Umbilical cord (tissue), 2 donors: ENCODE measurements around the gene IGDCC3. TPM values are rescaled to one million over a fixed set of nuclear protein-coding genes. Genes with fewer than 3 reads are reported as not detected.
A peak's percentile ranks its signal among the peaks of the same experiment; 100 is the strongest.

Source experiments
- DNase-seq: peaks from one replicate; pipeline ENCODE4 v3.0.0-alpha.2; 2015; ENCODE audit warnings: low spot score
- total RNA-seq: library from RNA; depleted of rRNA; stranded (reverse); fragments of >200 nt; gene quantifications from one replicate; pipeline ENCODE4 v1.2.3, GENCODE V29; 2014; ENCODE audit warnings: low replicate concordance; ENCODE audit not compliant: insufficient read depth

IGDCC3 gene
- total RNA-seq, 1 donor from 2014 or later: 2.6 TPM

- no peak for DNase-seq
These were observed 33.4 kb downstream of the IGDCC3 start for GRCh38 chr15:65344214-65344913.

GRCh38 chr15:65343374-65343981 is 34.3 kb downstream of the IGDCC3 start:
- DNase-seq: no peak

- DNase-seq: no peak
These were observed 35.3 kb downstream of the IGDCC3 start for GRCh38 chr15:65342493-65342892.

GRCh38 chr15:65339920-65340319 is 37.9 kb downstream of the IGDCC3 start:
- peak; percentile 44 for DNase-seq

DNA sequence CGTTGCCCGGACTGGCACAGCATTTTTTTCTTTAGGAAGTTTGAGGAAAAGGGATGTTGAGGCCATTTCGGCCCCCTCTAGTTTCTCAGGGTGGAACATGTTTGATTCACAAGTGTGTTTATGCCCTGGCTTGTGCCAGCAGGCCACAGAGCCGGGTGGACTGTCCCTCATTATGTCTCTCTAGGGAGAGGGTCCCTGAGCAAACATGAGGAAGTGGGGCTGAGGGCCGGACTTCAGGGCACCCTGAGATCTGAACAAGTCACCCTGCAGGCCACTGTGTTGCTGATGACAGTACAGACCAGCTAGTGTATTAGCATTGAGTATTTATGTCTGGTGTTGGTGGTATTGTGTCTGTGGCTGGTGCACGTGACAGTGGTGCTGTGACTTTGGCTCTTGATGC is 38.4 kb downstream of the IGDCC3 start:
- no peak for DNase-seq

DNA sequence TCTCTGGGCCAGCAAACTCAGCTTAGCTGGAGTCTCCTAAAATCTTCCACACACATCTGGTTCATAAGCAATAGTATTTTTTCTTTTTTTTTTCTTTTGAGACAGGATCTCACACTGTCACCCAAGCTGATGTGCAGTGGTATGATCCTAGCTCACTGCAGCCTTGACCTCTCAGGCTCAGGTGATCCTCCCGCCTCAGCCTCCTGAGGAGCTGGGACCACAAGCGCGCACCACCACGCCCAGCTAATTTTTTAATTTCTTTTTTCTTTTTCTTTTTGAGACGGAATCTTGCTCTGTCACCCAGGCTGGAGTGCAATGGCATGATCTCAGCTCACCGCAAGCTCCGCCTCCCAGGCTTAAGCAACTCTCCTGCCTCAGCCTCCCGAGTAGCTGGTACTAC is 39.0 kb downstream of the IGDCC3 start:
- DNase-seq: no peak

GRCh38 chr15:65338366-65338765 is 39.4 kb downstream of the IGDCC3 start:
- no peak for DNase-seq

- DNase-seq: no peak
These were observed 40.2 kb downstream of the IGDCC3 start for GRCh38 chr15:65337436-65338070.

GRCh38 chr15:65336493-65337435 is 41.0 kb downstream of the IGDCC3 start:
- no peak for DNase-seq

DNA sequence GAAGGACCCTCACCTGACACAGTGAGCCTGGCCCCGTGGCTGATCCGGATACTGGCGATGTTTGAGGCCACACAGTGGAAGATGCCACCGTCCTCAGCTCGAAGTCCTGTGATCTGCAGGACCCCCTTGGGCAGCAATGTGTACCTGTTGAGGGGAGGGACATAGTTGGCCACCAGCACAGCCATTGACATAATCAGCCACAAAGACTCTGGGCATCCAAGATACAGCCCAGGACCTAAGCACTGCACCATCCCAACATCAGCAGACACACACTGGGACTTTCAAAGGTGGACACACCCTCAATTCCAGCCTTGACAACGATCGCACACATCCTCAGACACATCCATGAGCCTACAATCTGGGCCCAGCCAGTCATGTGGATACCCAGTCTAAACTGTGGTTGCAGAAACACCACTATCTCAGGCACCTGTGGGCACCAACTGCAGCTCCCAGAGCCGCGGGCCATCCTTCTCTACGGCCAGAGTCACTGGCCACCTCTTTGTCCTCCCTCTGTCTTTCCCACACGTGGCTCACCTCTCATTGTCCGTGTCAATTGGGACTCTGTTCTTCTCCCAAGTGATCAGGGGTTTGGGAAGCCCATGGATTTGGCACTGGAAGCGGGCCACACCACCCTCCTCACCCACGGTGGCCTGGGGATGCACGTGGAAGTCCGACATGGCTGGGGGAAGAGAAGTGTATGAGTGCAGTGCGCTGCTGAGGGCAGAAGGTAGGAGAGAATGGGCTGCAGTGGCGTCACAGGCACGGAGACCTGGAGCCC is 42.3 kb downstream of the IGDCC3 start:
- DNase-seq: no peak

GRCh38 chr15:65334586-65335231 is 43.1 kb downstream of the IGDCC3 start:
- no peak for DNase-seq

GRCh38 chr15:65333856-65334255 is 43.9 kb downstream of the IGDCC3 start:
- DNase-seq: no peak

GRCh38 chr15:65333148-65333820 is 44.5 kb downstream of the IGDCC3 start:
- DNase-seq: no peak

- no peak for DNase-seq
These were observed 45.2 kb downstream of the IGDCC3 start for GRCh38 chr15:65332391-65333147.

GRCh38 chr15:65331811-65332210 is 46.0 kb downstream of the IGDCC3 start:
- DNase-seq: no peak

DNA sequence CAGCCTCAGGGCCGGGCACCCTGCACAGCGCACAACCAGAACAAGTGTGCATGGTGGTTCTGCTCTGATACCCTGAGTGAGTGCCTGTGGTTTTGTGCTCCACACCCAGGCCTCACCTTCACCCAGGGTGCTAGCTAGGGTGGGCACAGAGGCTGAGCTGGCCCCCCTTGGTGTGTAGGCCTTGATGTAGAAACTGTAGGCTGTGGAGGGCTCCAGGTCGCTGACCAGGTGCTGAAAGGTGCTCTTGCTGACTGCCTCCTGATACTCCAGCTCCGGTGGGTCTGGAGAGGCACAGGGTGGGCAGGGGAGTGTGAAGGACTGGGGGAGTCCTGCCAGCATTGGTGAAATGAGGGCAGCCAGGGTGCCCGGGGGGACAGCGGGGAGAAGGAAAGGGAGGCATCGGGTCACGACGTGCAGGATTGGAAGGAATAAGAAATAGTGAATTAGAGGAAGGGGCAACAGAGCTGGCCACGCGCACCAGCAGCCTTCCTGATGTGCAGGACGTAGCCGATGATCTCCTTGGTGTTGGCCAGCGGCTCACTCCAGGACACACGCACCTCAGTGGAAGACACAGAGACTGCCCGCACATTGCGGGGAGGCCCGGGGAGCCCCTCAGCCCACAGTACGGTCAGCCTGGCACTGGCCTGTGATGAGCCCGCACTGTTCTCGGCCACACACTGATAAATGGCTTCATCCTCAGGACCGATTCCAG is 46.7 kb downstream of the IGDCC3 start:
- DNase-seq: no peak

GRCh38 chr15:65329984-65330735 is 47.6 kb downstream of the IGDCC3 start:
- DNase-seq: no peak
